Measurements from ENCODE around the gene SLC25A42.
"Not testable (repeated sequence)": the region's sequence is repeated elsewhere in the genome, so short reads cannot be mapped to it uniquely, and the experiment has no call there.

SLC25A42 gene

DNA sequence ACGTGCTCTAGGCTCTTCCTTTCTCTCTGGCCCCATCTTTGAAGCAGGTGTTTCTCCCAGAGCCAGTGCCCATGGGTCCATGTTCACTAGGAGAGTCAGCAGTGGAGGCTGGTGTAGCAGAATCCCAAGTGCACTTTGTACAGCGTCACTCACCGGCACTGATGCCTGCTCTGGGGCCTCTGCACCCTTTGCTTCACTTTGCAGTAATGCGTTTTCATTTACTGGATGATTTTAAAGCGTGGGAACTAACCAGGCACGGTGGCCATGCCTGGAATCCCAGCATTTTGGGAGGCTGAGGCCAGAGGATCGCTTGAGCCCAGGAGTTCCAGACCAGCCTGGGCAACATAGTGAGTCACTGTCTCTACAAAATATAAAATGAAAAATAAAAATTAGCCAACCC lies 30.7 kb downstream of the SLC25A42 start:
- in situ Hi-C loops (cut with HindIII; ENCODE audit: low sequenced_read_pairs) = no loop called here
- TF ChIP-seq, protein P1, sequence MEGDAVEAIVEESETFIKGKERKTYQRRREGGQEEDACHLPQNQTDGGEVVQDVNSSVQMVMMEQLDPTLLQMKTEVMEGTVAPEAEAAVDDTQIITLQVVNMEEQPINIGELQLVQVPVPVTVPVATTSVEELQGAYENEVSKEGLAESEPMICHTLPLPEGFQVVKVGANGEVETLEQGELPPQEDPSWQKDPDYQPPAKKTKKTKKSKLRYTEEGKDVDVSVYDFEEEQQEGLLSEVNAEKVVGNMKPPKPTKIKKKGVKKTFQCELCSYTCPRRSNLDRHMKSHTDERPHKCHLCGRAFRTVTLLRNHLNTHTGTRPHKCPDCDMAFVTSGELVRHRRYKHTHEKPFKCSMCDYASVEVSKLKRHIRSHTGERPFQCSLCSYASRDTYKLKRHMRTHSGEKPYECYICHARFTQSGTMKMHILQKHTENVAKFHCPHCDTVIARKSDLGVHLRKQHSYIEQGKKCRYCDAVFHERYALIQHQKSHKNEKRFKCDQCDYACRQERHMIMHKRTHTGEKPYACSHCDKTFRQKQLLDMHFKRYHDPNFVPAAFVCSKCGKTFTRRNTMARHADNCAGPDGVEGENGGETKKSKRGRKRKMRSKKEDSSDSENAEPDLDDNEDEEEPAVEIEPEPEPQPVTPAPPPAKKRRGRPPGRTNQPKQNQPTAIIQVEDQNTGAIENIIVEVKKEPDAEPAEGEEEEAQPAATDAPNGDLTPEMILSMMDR (IDR thresholded peaks at IDR 0.05; ENCODE audit: low read depth, low read length) = no peak
- no peak overlapping the region for H3K4me3 ChIP-seq (ENCODE audit: low read depth, low read length)
- DNase-seq (ENCODE audit: low read depth, low spot score) = no peak

DNA sequence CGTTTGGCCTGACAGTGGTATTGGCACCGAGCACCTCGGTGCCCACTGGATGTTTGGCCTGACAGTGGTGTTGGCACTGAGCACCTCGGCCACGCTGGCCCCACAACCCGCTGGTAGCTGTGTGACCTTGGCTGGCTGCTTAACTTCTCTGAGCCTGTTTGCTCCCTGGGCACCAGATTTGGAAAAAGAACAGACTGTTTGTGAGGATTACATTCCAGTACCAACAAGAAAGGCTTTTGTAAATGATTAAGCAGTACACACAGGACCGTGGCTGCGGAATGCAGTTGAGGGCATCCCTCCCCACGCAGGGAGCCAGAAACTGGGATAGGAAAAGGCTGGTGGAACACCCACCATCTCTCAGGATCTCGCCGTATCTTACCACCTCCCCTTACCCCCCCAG lies 31.9 kb downstream of the SLC25A42 start:
- TF ChIP-seq, protein P1 (IDR thresholded peaks at IDR 0.05; ENCODE audit: low read depth, low read length) = no peak
- H3K4me3 ChIP-seq (ENCODE audit: low read depth, low read length) = no peak overlapping the region
- in situ Hi-C loops (cut with HindIII; ENCODE audit: low sequenced_read_pairs) = no loop called here
- no peak for DNase-seq (ENCODE audit: low read depth, low spot score)

DNA sequence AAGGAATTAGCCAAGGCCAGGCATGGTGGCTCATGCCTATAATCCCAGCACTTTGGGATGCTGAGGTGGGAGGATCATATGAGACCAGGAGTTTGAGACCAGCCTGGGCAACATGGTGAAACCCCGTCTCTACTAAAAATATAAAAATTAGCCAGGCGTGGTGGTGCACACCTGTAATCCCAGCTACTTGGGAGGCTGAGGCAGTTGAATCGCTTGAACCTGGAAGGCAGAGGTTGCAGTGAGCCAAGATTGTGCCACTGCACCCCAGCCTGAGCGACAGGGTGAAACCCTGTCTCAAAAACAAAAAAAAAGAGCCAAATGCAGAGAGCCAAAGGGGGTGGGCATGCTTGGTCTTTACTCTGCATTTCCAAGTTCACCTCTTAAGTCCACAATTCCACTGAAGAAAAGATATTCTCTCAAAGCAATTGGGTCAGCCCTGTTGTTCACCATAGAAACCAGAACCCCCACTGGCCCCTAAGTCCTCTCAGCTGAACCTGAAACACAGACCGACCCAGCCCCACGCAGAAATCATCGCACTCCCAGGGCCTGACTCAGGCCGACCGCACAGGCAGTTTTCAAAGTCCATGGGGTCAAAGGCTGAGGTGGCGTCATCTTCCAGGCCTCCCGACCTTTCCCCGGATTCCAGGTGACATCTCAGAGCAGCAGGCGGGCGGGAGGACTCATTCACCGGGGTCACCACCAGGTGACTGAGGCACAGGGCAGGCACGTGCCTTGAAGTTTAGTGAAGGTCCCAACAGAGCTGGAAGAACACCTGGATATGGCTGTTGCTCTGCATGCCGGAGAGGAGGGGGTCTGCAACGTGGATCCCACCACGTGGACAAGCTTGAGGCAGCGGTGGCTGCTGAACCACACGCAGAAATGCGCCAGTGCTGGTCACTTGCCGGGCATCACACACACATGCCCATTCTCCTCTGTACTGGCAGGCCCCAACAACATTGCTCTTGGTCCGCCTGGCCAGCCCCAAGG lies 33.1 kb downstream of the SLC25A42 start:
- DNase-seq (ENCODE audit: low read depth, low spot score) = no peak
- TF ChIP-seq, protein P1 (IDR thresholded peaks at IDR 0.05; ENCODE audit: low read depth, low read length) = no peak
- in situ Hi-C loops (cut with HindIII; ENCODE audit: low sequenced_read_pairs) = no loop called here
- no peak overlapping the region for H3K4me3 ChIP-seq (ENCODE audit: low read depth, low read length)

DNA sequence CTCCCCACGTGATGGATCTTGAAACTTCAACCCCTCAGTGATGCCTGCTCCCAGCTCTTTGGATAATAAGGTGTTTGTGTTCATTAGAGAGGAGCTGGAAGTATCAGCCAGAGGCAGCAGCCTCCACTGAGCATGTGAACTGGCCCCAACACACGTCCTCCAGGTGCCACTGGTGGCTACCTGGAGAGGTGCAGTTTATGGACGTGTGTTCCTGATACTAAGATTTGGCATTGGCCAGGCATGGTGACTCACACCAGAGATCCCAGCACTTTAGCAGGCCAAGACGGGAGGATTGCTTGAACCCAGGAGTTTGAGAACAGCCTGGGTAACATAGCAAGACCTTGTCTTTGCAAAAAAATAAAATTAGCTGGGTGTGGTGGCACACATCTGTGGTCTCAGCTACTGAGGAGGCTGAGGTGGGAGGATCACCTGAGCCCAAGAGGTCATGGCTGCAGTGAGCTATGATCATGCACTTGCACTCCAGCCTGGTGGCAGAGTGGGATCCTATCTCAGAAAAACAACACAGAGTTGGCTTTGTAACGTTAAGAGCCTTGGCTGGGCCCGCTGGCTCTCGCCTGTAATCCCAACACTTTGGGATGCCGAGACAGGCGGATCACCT lies 34.4 kb downstream of the SLC25A42 start:
- in situ Hi-C loops (cut with HindIII; ENCODE audit: low sequenced_read_pairs) = no loop called here
- DNase-seq (ENCODE audit: low read depth, low spot score) = no peak
- H3K4me3 ChIP-seq (ENCODE audit: low read depth, low read length) = no peak overlapping the region
- TF ChIP-seq, protein P1 (IDR thresholded peaks at IDR 0.05; ENCODE audit: low read depth, low read length) = no peak

DNA sequence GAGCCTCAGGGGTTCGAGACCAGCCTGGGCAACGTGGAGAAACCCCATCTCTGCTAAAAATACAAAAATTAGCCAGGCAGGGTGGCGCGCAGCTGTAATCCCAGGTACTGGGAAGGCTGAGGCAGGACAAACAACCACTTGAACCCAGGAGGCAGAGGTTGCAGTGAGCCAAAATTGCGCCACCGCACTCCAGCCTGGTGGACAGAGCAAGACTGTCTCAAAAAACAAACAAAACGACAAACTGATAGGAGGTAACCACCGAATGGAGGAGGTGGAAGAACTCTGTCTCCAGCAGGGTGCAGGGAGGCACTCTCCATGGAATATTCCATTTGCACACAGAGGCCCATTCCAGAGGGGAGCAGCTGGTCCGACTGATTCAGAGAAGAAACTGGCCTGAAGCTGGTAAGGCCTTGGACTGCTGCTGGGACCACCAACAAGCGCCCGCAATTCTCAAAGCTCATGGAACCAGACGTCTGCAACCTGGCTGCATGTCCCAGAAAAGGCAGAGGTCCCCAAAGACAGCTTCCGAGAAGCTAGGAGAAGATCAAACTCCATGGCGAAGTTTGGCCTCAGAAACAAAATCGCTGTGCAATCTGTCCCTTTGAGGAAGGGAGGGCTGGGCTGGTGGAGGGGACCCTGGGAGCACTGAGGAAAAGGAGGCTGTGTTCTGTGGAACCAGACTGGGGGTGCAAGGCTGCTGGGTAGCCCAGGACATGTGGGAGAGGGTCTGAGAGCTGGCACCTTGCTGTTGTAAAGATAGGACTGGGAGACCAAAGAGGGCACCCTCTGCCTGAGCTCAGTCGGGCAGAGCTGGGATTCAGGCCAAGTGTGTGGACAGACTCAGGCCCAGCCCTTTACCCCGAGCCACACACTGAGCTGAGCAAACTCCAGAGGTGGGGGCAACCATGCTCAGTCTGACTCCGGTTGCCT lies 35.2 kb downstream of the SLC25A42 start:
- no peak overlapping the region for H3K4me3 ChIP-seq (ENCODE audit: low read depth, low read length)
- TF ChIP-seq, protein P1 (IDR thresholded peaks at IDR 0.05; ENCODE audit: low read depth, low read length) = no peak
- in situ Hi-C loops (cut with HindIII; ENCODE audit: low sequenced_read_pairs) = no loop called here
- no peak for DNase-seq (ENCODE audit: low read depth, low spot score)

DNA sequence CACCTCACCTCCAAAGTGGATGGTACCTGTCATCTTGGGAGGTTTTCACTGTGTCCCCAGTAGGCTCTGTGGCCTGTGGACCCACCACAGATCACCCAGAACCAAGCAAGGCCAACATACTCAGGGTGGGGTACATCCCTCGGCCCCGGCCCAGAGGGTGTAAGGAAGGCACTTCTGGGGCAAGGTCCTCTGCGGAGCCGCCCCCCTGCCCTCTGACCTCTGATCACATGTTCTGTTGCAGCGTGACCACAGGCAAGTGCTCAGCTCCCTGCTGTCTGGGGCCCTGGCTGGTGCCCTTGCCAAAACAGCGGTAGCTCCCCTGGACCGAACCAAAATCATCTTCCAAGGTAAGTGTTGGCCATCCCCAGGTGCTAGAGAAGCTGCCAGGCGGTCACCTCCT lies 37.7 kb downstream of the SLC25A42 start:
- TF ChIP-seq, protein P1 (IDR thresholded peaks at IDR 0.05; ENCODE audit: low read depth, low read length) = no peak
- H3K4me3 ChIP-seq (ENCODE audit: low read depth, low read length) = no peak overlapping the region
- in situ Hi-C loops (cut with HindIII; ENCODE audit: low sequenced_read_pairs) = no loop called here
- no peak for DNase-seq (ENCODE audit: low read depth, low spot score)

DNA sequence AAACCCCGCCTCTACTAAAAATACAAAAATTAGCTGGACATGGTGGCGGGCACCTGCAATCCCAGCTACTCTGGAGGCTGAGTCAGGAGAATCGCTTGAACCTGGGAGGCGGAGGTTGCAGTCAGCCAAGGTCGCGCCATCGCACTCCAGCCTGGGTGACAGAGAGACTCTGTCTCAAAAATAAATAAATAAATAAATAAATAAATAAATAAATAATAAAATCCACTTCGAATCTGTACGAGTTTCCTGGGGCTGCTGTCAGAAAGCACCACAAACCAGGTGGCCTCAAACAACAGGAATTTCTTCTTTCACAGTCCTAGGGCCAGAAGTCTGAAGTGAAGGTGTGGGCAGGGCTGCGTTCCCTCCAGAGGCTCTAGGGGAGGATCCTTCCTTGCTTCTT lies 38.8 kb downstream of the SLC25A42 start:
- in situ Hi-C loops (cut with HindIII; ENCODE audit: low sequenced_read_pairs); DNase-seq (ENCODE audit: low read depth, low spot score); H3K4me3 ChIP-seq (ENCODE audit: low read depth, low read length): not testable (repeated sequence)

Measured in astrocyte of the spinal cord (primary cell).